Neutrophil (primary cell): Measurements from ENCODE around the gene TMEM131.
A peak's percentile ranks its signal among the peaks of the same experiment; 100 is the strongest.
"Not testable (repeated sequence)": the region's sequence is repeated elsewhere in the genome, so short reads cannot be mapped to it uniquely, and the experiment has no call there.

ENCODE experiments used
- H3K27ac ChIP-seq: fragments of 200-600 bp; sonication (generic); 2 replicates; pipeline ENCODE4 v1.5.1; 2016; ENCODE audit warnings: mild to moderate bottlenecking, moderate library complexity
- H3K27me3 ChIP-seq: fragments of 200-600 bp; sonication (generic); 2 replicates; pipeline ENCODE4 v1.6.0; 2016; ENCODE audit warnings: mild to moderate bottlenecking
- H3K36me3 ChIP-seq: fragments of 200-600 bp; sonication (generic); 2 replicates; pipeline ENCODE4 v1.5.1; 2017
- H3K4me1 ChIP-seq, 2 experiments: fragments of 200-600 bp in 1 of 2; sonication (generic) in 1 of 2; 1 replicate in 1 of 2; 2 replicates in 1 of 2; pipeline versions ENCODE4 v1.5.1 to v1.6.1; 2013 to 2016; ENCODE audit warnings: low read depth in 1 of 2, low read length in 1 of 2, mild to moderate bottlenecking in 1 of 2, moderate library complexity in 1 of 2; ENCODE audit not compliant: control insufficient read depth in 1 of 2, insufficient read depth in 1 of 2
- H3K4me3 ChIP-seq, 2 experiments: fragments of 200-600 bp in 1 of 2; sonication (generic) in 1 of 2; 1 replicate in 1 of 2; 2 replicates in 1 of 2; pipeline ENCODE4 v1.5.1; 2013 to 2016; ENCODE audit warnings: low read depth in 1 of 2, low read length in 1 of 2, mild to moderate bottlenecking in 1 of 2, moderate library complexity in 1 of 2
- H3K9me3 ChIP-seq: fragments of 200-600 bp; sonication (generic); 2 replicates; pipeline ENCODE4 v1.5.1; 2016
- TF ChIP-seq, protein P1 (sequence below): fragments of 200-600 bp; sonication (generic); IDR thresholded peaks from 2 replicates; pipeline ENCODE4 v1.5.1; 2016; ENCODE audit warnings: antibody characterized with exemption

TMEM131 gene

DNA sequence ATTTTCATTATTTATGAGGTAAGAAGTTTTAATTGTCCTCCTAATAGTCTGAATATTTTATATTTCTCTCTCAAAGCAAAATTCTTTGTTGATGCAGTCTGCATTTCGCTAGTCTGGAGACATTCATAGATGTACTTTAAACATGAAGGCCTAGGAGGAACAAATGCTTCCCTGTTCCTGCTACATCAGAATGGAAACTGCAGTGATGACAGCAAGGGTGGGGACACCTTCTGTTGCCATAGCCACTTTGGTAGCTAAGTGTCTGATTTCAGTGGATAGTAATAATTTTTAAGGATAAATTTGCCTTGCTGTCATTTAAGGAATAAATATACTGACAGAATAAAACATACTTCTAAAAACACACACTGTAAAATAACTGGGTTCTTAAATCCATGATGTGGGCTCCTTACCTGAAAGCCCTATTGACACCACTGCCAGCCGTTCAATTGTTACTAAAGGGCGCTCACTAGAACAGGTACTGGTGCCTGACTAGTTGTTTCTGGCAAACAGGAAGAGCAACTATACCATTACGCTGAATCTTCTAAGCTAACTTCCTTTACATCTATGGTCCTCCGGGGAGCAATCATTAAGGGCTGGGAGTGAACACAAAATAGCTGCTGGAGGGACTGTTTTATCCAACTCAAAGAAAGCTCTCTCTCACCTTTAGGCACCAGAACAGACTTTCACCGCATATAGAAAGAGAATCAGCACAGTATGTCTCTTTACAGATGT is 88.2 kb downstream of the TMEM131 start:
- Histone ChIP-seq H3K36me3 (peaks cover 10% of the 10 kb centered on the region), H3K27me3 (no peaks in the 10 kb centered on the region), H3K9me3 (no peaks in the 10 kb centered on the region), H3K4me3 (no peak overlapping the region), H3K4me1 (peaks cover 44 to 63% of the 10 kb centered on the region in 2 experiments), H3K27ac (peak overlapping the region; percentile 48)
- TF ChIP-seq, protein P1, sequence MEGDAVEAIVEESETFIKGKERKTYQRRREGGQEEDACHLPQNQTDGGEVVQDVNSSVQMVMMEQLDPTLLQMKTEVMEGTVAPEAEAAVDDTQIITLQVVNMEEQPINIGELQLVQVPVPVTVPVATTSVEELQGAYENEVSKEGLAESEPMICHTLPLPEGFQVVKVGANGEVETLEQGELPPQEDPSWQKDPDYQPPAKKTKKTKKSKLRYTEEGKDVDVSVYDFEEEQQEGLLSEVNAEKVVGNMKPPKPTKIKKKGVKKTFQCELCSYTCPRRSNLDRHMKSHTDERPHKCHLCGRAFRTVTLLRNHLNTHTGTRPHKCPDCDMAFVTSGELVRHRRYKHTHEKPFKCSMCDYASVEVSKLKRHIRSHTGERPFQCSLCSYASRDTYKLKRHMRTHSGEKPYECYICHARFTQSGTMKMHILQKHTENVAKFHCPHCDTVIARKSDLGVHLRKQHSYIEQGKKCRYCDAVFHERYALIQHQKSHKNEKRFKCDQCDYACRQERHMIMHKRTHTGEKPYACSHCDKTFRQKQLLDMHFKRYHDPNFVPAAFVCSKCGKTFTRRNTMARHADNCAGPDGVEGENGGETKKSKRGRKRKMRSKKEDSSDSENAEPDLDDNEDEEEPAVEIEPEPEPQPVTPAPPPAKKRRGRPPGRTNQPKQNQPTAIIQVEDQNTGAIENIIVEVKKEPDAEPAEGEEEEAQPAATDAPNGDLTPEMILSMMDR: no peak

DNA sequence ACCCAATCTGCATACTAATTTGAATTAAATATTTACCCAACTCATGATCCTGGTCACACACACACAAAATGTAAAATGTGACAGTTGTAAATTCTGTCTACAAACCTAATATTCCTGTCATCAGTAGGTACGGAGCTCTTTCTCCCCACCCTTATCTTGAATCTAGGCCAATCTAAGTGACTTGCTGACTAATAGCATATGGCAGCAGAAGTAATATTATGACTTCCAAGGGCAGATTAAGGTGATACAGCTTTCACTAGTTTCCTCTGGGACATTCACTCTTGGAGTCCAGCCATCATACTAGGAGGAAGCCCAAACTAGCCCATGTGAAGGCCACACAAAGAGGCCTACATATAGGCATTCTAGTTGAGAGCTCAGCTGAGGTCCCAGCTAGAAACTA is 89.4 kb downstream of the TMEM131 start:
- H3K4me1 ChIP-seq: peaks cover 32 to 50% of the 10 kb centered on the region in 2 experiments

DNA sequence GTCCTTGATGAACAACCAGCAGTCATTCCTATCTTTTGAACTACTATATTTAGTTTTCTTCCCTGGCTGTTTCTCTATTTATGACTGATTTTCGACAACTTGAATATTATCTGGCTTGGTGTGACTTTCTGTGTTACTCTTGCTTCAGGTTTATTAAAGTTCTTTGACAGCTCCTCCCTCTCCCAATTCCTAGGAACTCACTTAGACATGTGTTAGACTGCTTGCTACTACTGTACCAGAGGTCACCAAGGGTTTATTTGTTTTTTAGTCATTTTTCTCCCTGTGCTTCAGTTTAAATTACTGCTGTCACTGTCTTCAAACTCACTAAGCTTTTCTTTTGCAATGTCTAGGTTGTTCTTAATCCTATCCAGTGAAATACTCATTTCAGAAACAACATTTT is 90.5 kb downstream of the TMEM131 start:
- TF ChIP-seq, protein P1: no peak
- no peak overlapping the region for H3K4me3 ChIP-seq
- no peaks in the 10 kb centered on the region for H3K27me3 ChIP-seq

More for the DNA sequence above, 89.4 kb downstream of the TMEM131 start:
- H3K36me3 ChIP-seq: peaks cover 10% of the 10 kb centered on the region
- no peaks in the 10 kb centered on the region for H3K9me3 ChIP-seq
- no peak overlapping the region for H3K4me3 ChIP-seq
- no peak overlapping the region for H3K27ac ChIP-seq
- TF ChIP-seq, protein P1: no peak
- H3K27me3 ChIP-seq: no peaks in the 10 kb centered on the region

DNA sequence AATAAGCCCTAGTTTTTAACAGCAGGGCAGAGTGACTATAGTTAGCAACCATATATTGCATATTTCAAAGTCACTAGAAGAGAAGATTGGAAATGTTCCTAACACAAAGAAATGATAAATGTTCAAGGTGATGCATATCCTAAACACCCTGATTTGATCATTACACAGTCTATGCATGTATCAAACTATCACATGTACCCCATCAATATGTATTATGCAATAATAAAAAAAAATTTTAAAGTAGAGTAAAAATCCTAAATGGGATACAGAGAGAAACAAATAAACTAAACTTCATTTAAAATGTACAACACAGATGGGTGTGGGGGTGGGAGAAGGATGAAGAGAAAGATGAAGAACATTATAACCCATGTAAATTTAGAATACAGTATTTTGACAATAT is 93.9 kb downstream of the TMEM131 start:
- TF ChIP-seq, protein P1: no peak
- H3K9me3 ChIP-seq: no peaks in the 10 kb centered on the region
- peaks cover 10% of the 10 kb centered on the region for H3K36me3 ChIP-seq
- H3K27ac ChIP-seq: no peak overlapping the region
- no peak overlapping the region for H3K4me3 ChIP-seq
- H3K4me1 ChIP-seq: peaks cover 0 to 11% of the 10 kb centered on the region in 2 experiments
- no peaks in the 10 kb centered on the region for H3K27me3 ChIP-seq

More for the DNA sequence above, 90.5 kb downstream of the TMEM131 start:
- H3K4me1 ChIP-seq: peaks cover 22 to 40% of the 10 kb centered on the region in 2 experiments
- H3K27ac ChIP-seq: no peak overlapping the region
- no peaks in the 10 kb centered on the region for H3K9me3 ChIP-seq
- peaks cover 10% of the 10 kb centered on the region for H3K36me3 ChIP-seq

DNA sequence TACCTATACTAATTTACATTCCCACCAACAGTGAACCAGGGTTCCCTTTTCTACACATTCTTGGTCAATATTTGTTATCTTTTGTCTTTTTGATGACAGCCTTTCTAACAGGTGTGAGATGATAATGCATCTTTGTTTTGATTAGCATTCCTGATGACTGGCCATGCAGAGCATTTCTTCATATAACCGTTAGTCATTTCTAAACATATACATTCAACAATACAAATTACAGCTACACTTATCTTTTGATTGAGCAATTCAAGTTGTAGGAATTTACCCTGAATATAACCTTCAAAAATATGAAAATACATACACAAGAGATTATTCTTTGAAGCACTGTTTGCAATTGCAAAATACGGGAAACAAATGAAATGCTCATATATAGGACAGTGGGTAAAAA is 94.9 kb downstream of the TMEM131 start:
- no peaks in the 10 kb centered on the region for H3K9me3 ChIP-seq
- no peaks in the 10 kb centered on the region for H3K27me3 ChIP-seq
- peaks cover 0 to 11% of the 10 kb centered on the region in 2 experiments for H3K4me1 ChIP-seq
- H3K36me3 ChIP-seq: peaks cover 5% of the 10 kb centered on the region
- no peak overlapping the region for H3K4me3 ChIP-seq
- TF ChIP-seq, protein P1: no peak
- no peak overlapping the region for H3K27ac ChIP-seq

DNA sequence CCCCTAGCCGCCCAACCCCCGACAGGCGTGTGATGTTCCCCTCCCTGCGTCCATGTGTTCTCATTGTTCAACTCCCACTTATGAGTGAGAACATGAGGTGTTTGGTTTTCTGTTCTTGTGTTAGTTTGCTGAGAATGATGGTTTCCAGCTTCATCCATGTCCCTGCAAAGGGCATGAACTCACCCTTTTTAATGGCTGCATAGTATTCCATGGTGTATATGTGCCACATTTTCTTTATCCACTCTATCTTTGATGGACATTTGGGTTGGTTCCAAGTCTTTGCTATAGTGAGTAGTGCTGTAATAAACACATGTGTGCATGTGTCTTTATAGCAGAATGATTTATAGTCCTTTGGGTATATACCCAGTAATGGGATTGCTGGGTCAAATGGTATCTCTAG is 102.7 kb downstream of the TMEM131 start:
- not testable (repeated sequence) for H3K4me3 ChIP-seq, H3K36me3 ChIP-seq, H3K27ac ChIP-seq, H3K27me3 ChIP-seq, H3K4me1 ChIP-seq, H3K9me3 ChIP-seq
